SH-SY5Y (cell line): ENCODE results near the gene ACOT2.

Source experiments
- GATA2 ChIP-seq: IDR thresholded peaks from 2 replicates; pipeline ENCODE4 v1.6.1; 2011; ENCODE audit warnings: mild to moderate bottlenecking, low read depth, low read length
- GATA3 ChIP-seq: IDR thresholded peaks from 2 replicates; pipeline ENCODE4 v1.6.1; 2011; ENCODE audit warnings: low read depth, mild to moderate bottlenecking, low read length, moderate library complexity

DNA sequence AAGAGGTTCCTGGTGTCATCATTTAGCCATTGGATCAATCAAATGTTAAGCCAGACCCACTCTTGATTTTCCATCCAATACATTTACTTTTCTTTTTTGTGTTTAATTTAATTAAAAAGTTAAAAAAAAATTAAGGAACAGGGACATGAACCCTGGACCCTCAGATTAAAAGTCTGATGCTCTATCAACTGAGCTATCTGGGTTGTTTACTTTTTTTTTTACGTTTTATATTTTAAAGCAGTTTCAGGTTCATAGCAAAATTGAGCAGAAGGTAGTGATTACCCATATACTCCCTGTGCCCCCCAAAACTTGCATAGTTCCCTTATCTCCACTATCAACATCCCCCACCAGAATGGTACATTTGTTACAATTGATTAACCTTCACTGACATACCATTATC lies 19.7 kb downstream of the ACOT2 start:
- no peak; the same call in 1 of the 2 replicates for TF ChIP-seq GATA2
- no peak for TF ChIP-seq GATA3
